ENCODE measurements around the gene PLA2G5. TPM values are rescaled to one million over a fixed set of nuclear protein-coding genes. Genes with fewer than 3 reads are reported as not detected.

Gene PLA2G5
- total and polyA plus RNA-seq, 2 of the 8 experiments (the other 6 are each of a cell fraction or from before 2014, with no cell fraction given) = 0.05 TPM; not detected in 1

DNA sequence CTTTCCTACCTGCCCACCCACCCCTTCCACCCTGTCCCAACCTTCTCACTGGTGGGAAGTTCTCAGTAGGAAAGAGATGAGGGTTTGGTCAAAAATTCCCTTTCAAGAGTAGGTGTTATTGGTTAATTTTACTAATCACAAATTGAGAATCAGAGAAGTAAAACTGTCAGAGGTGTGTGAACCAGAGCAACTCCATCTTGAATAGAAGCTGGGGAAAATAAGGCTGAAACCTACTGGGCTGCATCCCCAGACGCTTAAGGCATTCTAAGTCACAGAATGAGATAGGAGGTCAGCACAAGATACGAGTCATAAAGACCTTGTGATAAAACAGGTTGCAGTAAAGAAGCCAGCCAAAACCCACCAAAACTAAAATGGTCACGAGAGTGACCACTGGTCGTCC lies 37.8 kb downstream of the PLA2G5 start (continued):
- TF ChIP-seq SIX5 (IDR thresholded peaks at IDR 0.05; ENCODE audit: low read depth, low read length) = no peak
